Body of pancreas (tissue), 4 donors: ENCODE measurements around the gene LTB4R.

ENCODE experiments used
- CTCF ChIP-seq, 7 experiments: fragments of 450-650 bp in 4 of 7; fragments of 200-600 bp in 3 of 7; sonication (generic) in 3 of 7; IDR thresholded peaks; one replicate each; pipeline ENCODE4 v1.5.1; 2016 to 2019; ENCODE audit warnings: antibody characterized with exemption in 7 of 7
- POLR2A ChIP-seq, 3 donors: fragments of 450-650 bp; IDR thresholded peaks; one replicate each; pipeline ENCODE4 v1.6.1; 2016; ENCODE audit warnings: antibody characterized with exemption in 3 of 3, mild to moderate bottlenecking in 2 of 3

- TF ChIP-seq CTCF (IDR thresholded peaks at IDR 0.05) (no peak), POLR2A (IDR thresholded peaks at IDR 0.05) (no peak)
Observed at GRCh38 chr14:24264298-24264697, 47.0 kb upstream of the LTB4R start.
